Cardiac fibroblast (primary cell): ENCODE data around the gene RGS12.

ENCODE experiments used
- DNase-seq, 2 donors: peaks; one replicate each; pipeline versions ENCODE4 v3.0.0 to v3.0.0-alpha.2; 2010; ENCODE audit warnings: low read depth in 2 of 2
- H3K4me3 ChIP-seq, 2 donors: replicated peaks in 1 of 2; 1 replicate in 1 of 2; 2 replicates in 1 of 2; pipeline ENCODE4 v1.5.1; 2011; ENCODE audit warnings: low read depth in 2 of 2, low read length in 2 of 2, mild to moderate bottlenecking in 2 of 2, moderate library complexity in 1 of 2
- CTCF ChIP-seq: IDR thresholded peaks from one replicate; pipeline ENCODE4 v1.5.1; 2011; ENCODE audit warnings: low read depth, mild to moderate bottlenecking, low read length, inconsistent platforms

Gene RGS12

GRCh38 chr4:3292571-3293400 lies at the start of gene RGS12:
RGS12 (plus strand) TSS chr4:3293021; CDS start chr4:3316171, 23,150 bp downstream.
- no peak for TF ChIP-seq CTCF
- DNase-seq, result peak; percentile 92 to 96
- H3K4me3 ChIP-seq, result peak within 1 kb of the TSS; percentile 75 to 85

GRCh38 chr4:3243136-3243780 lies 49.6 kb upstream of the RGS12 start:
- DNase-seq, result no peak
- no peak for TF ChIP-seq CTCF
- no peak overlapping the region for H3K4me3 ChIP-seq

- no peak for DNase-seq
- no peak for TF ChIP-seq CTCF
- no peak overlapping the region for H3K4me3 ChIP-seq
Measured at GRCh38 chr4:3244002-3244401, 48.8 kb upstream of the RGS12 start.

- no peak for DNase-seq
- no peak overlapping the region for H3K4me3 ChIP-seq
- no peak for TF ChIP-seq CTCF
Measured at GRCh38 chr4:3244747-3245146, 48.1 kb upstream of the RGS12 start.

GRCh38 chr4:3245676-3246075 lies 47.1 kb upstream of the RGS12 start:
- H3K4me3 ChIP-seq, result no peak overlapping the region
- DNase-seq, result no peak
- TF ChIP-seq CTCF, result no peak

- no peak overlapping the region for H3K4me3 ChIP-seq
- DNase-seq, result no peak
- TF ChIP-seq CTCF, result no peak
Measured at GRCh38 chr4:3246458-3247398, 46.1 kb upstream of the RGS12 start.
